GM19395 (cell line): ENCODE data around the gene APLF.

Experiments
- ATAC-seq: cut with Tn5 transposase; IDR thresholded peaks from one replicate; pipeline ENCODE4 v1.9.1; 2021; ENCODE audit warnings: mild to moderate bottlenecking, moderate library complexity; ENCODE audit not compliant: unreplicated experiment

Gene APLF

DNA sequence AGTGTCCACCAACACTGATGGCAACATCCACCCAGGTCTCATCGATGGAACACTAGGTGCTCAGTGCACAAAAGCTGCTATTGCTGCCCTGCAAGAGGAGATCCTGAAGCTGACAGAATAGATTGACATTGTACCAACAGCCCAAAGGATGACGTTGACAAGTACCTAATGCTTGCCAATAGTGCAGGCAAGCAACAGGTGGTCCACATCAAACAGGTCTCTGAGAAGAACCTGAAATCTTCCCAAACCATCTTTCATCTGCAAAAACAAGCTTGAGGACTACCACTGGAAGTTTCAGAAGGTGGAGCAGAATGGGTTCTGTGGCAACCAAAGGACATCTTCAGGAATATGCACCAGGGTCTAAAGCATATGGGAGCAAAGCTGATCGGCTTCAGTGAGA, 160.2 kb downstream of the APLF start:
- ATAC-seq, result no peak
